COLO829 (cell line): ENCODE results near the gene NLN.
A peak's percentile ranks its signal among the peaks of the same experiment; 100 is the strongest.
"Not testable (repeated sequence)": the region's sequence is repeated elsewhere in the genome, so short reads cannot be mapped to it uniquely, and the experiment has no call there.

Source experiments
- DNase-seq: peaks from one replicate; pipeline ENCODE4 v3.0.0; 2012; ENCODE audit warnings: low spot score

The NLN gene

GRCh38 chr5:65721720-65722574, at the start of gene NLN, which contains the start of gene SGTB:
NLN (plus strand) TSS chr5:65722205; CDS start chr5:65722374, 169 bp downstream.
SGTB (minus strand) TSS chr5:65722109; CDS start chr5:65720807, 1,302 bp downstream.
- DNase-seq = peak; percentile 46

- DNase-seq = no peak
Observed at GRCh38 chr5:65672796-65673195, 49.2 kb upstream of the NLN start.

- DNase-seq = no peak
Observed at GRCh38 chr5:65674749-65675148, 47.3 kb upstream of the NLN start.

DNA sequence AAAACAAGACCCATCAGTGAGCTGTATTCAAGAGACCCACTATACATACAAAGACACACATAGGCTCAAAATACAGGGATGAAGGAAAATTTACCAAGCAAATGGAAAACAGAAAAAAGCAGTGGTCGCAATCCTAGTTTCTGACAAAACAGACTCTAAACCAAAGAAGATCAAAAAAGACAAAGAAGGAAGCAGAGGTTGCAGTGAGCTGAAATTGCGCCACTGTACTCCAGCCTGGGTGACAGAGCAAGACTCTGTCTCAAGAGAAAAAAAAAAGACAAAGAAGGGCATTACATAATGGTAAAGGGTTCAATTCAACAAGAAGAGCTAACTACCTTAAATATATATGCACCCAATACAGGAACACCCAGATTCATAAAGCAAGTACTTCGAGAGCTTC, 45.9 kb upstream of the NLN start:
- not testable (repeated sequence) for DNase-seq

DNA sequence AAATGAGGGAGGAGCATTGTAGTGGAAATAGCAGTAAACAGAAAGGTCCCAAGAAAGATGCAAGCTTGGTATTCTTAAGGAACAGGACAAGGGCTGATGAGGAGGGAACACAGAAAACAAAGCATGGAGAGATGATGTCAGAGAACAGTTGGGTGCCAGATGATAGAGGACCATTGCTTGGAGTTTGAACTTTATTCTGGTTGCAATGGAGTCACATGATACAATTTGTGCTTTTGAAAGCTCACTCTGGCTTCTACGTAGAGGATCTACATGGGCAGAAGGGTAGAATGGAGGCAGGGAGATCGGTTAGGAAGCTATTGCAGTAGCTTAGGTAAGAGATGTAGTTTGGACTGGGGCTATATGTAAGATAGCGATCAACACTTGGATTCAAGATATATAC, 39.9 kb upstream of the NLN start:
- DNase-seq = no peak

DNA sequence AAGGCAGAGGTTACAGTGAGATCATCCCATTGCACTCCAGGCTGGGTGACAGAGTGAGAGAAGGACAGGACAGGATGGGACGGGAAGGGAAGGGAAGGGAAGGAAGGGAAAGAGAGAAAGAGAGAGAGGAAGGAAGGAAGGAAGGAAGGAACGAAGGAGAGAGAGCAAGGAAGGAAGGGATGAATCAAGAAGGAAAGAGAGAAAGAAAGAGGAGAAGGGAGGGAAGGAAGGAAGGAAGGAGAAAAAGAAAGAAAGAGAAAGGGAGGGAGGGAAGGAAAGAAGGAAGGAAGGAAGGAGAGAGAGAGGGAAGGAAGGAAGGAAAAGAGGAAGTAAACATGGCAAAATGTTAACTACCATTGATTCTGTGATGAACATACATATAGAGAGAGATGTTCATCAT, 28.9 kb upstream of the NLN start:
- no peak for DNase-seq

DNA sequence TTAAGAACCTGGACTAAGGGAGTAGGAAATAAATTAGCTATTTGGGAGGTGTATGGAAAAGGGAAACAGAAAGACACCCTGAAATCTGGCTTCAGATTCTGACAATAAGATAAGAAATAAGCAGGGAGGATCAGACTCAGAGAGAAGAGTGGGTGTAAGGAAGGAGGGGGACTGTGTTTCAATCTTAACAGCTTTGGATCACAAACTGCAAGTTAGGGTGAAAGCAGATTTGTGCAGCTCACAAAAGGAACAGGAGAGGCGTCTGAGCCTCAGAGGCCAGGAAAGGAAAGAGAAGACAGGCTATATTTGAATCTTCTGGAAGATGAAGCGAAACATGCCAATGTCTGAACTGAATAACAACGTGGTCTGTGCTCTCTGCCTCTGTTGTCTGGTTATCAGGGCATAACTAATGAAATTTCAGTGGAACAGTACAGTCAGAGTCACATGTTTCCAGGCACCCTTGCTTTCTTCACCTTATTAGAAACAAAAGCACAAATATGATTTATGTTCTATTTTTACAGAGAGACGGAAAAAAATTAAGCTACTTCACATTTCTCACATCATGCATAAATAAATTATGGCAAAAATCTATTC, 26.7 kb upstream of the NLN start:
- DNase-seq = peak; percentile 3

DNA sequence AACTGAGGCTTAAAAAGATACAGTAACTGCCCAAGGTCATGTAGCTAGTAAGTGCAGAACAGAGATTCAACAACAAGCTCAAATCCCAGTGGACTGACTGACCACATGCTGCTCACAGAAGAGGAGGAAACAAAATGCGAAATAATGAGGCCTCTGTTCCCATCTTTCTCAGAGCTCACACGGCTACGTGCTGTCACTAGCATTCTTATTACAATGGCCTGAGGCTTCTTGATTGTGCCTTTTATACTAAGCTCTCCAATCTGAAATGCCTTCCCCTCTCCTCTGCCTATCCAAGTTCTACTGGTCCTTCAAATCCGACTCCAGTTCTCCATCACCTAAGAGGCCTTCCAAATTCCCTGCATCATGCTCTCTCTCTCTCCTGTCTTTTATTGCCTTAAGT, 26.1 kb upstream of the NLN start:
- peak; percentile 61 for DNase-seq

DNA sequence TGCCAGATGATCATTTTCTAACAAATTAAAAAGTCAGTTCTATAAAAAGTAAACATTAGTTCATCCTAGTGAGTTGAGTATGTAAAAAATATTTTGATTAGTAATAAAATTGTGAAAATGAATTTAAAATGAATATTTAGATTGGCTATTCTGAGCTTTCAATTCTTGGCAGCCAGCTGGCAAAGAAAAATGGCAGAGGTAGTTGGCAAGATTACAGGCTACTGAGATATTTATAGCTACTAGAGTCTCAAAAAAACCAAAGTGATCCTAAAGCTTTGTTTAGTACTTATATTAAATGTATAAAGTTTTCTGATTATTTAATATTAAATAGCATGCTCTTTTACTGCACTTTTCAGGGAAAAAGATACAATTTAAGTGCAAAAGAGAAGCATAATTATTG, 25.1 kb upstream of the NLN start:
- DNase-seq = no peak

GRCh38 chr5:65699338-65699737, 22.7 kb upstream of the NLN start:
- DNase-seq = no peak

DNA sequence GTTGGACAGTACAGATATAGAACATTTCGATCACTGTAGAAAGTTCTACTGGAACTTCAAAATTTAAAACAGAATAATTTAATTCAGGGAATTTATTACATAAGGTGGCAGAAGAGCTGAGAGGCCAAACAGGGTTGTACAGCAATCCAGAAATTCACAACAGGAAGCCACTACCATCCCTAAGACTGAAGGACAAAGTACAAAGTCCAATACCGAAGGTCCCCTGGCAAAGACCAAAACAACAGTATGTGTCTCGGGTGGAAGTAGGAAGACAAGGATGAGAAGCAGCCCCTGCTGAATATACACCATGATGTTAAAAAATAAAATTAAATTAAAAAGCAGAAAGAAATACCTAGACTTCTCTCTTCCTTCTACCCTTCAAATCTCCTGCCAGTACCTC, 20.0 kb upstream of the NLN start:
- DNase-seq = no peak

GRCh38 chr5:65704621-65705239, 17.3 kb upstream of the NLN start:
- DNase-seq = no peak

GRCh38 chr5:65707663-65708062, 14.3 kb upstream of the NLN start:
- no peak for DNase-seq

DNA sequence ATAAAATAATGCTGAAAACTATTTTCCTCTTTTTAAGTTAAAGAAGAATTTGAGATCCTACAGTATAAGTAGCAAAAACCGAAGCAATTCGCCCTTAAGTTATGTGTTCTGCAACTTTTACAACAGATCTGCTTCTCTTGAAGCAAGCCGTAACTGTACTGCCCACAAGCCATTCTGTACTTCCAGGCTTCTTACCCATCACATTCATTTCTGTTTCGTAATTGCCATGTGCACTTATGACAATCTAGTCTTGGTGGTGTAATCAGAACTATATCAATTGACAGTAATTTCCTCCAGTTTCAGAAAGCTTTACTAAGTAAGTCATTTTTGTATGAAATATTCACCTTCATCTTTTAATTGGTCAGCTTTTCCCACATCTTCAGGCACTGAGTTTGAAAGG, 13.9 kb upstream of the NLN start:
- DNase-seq = no peak

DNA sequence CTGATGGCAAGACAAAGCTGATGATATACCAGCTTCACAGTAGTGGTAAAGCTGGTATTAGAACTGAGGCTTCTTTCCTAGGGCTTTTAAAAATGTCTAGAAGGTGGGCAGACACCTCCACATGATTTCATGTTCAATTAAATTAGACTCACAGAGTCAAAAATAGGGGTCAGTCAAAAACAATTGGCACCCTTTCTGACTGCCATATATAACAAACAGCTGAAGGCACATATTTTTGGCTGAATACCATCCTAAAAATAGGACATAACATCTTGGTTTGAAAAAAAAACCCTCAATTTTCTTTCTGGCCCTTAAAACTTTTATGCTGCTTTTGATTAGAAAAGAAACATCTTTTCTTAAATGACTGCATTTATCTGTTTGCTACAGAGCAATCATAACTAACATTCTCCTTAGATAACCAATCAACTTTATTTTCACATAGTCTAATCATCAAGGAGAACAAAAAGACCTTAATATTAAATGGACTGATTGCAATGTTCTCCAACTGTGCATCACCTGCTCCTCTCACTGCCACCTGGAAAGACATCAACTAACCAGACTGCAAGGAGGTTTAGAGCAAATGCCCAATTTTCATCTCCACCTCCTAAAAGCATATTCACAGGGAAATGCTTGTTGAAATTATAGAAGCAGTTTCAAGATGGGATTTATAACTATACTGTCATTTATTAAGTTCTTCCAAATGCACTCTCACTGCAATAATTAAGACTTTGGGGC, 3.3 kb upstream of the NLN start:
- DNase-seq = no peak

GRCh38 chr5:65721050-65721719, 820 bp upstream of the NLN start:
- no peak for DNase-seq

DNA sequence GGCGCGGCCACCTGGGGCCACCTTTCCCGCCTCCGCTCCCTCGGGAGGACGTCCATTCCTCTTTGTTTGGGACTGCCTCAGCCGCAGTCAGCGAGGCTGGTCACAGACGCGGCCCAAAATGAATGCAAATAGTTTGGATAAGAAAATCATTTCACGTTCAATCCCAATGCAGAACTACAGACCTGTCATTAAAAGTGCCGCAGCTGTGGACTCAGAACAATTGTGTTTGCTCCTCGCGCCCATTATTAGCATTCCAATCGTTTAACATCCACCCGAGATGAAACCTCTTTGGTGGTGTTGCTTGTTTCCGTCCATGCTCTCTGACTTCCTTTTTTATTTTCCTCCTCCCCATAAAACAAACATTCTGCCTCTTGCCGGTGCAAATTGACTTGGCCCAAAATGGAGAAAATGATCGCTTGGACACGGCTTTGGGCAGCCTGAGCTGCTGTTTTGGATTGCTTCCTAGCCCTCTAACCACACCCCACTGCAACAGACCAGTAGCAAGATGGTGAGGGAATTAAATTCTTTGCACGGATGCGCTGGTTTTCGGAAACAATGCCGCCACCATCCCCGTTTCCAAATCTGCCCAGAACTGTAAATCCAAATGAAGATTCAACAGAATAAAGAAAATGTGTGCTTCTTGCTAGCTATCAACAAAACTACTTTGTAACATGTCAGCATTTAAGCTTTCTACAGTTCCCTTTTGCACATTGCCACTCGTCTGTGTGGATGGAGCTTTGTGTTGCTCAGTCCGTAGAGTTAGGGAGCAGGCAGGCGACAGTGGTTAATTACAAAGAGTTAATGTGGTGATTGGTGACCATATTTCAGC, 784 bp downstream of the NLN start:
- DNase-seq = peak; percentile 20

DNA sequence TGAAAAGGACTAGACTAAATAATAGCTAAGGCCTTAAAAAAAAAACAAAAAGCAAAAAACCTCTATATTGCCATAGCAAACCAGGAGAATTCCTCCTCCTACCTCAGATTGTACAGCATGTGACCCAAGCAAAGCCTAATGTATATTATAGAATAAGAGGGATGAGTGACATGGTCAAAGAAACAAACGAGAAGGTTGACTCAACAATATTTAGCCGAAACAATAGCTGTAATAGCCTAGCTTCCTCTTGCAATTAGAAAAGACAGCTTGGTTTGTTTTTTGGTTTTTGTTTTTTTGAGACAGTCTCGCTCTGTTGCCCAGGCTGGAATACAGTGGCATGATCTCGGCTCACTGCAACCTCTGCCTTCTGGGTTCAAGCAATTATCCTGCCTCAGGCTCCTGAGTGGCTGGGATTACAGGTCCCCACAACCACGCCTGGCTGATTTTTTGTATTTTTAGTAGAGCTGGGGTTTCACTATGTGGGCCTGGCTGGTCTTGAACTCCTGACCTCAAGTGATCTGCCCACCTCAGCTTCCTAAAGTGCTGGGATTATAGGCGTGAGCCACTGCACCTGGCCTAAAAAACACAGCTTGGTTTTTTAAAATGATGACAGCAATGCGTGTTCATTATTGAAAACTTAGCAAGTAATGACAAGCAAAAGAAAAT, 5.6 kb downstream of the NLN start:
- DNase-seq = no peak

GRCh38 chr5:65728218-65728617, 6.2 kb downstream of the NLN start:
- DNase-seq = no peak

DNA sequence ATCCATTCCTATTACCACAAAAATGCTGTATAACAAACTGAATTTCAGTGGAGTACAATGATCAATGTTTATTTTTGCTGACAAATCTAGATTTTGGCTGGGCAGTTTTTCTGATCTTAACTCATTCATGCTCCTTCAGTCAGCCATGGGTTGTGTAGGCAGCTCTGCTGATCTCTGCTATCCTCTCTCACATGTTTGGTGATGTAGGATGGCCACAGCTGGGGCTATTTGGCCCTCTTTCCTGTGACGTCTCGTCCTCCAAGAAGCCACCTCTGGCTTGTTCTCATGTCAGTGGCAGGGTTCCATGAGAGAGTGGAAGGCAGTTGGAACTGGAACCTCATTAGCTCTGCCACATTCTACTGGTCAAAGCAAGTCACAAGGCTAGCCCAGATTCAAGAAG, 8.9 kb downstream of the NLN start:
- DNase-seq = no peak
